Activated gamma-delta T cell treated with anti-CD3 and anti-CD28 coated beads, Interleukin-2, amount 50 U/mL, for 16 hours (primary cell): ENCODE data around the gene CTDNEP1.

ENCODE experiments used
- DNase-seq: peaks from one replicate; pipeline ENCODE4 v3.0.0-alpha.2; 2020; ENCODE audit warnings: low read depth

The CTDNEP1 gene

DNA sequence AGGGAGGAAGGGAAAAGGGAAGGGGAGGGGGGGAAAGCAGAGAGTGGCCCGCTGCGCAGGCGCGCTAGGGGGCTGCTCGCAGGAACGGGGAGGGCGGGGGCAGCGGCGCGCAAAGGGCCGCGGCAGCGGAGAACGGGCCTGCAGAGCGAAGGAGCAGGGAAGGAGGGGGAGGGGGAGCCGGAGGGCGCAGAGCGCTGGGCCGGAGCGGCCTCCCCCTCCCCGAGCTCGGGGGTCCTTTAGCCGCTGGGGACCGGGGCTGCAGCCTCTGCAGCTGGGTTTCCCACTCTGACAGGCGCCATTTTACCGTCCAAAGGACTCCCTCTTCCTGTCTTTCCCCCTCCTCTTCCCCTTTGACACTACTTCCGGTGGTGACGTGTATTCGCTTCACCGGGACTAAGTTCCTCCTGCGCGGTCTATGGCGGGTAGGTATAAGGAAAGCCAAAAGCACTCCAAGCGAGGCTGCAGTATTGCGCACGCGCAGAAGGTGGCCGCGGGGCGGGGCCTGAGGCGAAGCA is at the start of gene CTDNEP1:
Gene CTDNEP1 (minus strand): TSS at position 74 of the 515 bp plus-strand sequence. CDS start 438 bp downstream, outside the sequence.
- DNase-seq, result peak; percentile 99

DNA sequence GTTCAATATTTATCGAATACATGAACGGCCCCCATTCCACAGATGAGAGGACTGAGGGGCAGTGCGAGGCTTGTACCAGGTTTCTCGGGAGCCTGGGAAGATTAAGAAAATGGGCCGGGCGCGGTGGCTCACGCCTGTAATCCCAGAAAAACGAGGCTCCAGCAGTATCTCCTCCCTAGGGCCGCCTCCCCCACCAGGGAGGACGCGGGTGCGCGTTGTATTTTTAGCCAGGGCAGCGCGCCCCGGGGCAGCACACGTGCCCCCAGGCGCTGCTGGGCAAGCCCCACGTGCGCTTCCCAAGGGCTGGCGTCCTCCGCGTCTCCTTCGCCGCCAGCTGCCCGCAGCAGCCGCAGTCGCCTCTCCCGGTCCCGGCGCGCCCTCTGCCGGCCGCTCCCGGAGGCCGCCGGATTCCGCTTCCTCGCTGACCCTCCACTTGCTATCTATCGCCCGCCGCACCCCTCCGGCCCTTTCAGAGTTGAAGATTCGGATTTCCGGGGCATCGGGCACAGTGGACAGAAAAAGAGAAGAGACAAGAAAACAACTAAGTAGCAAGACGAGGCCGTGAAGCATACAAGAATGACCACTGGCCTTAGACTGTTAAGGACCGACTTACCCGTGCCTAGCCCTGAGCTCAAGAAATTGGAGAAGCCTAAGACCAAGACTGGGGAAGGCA is 44.8 kb upstream of the CTDNEP1 start:
- DNase-seq, result peak; percentile 45

DNA sequence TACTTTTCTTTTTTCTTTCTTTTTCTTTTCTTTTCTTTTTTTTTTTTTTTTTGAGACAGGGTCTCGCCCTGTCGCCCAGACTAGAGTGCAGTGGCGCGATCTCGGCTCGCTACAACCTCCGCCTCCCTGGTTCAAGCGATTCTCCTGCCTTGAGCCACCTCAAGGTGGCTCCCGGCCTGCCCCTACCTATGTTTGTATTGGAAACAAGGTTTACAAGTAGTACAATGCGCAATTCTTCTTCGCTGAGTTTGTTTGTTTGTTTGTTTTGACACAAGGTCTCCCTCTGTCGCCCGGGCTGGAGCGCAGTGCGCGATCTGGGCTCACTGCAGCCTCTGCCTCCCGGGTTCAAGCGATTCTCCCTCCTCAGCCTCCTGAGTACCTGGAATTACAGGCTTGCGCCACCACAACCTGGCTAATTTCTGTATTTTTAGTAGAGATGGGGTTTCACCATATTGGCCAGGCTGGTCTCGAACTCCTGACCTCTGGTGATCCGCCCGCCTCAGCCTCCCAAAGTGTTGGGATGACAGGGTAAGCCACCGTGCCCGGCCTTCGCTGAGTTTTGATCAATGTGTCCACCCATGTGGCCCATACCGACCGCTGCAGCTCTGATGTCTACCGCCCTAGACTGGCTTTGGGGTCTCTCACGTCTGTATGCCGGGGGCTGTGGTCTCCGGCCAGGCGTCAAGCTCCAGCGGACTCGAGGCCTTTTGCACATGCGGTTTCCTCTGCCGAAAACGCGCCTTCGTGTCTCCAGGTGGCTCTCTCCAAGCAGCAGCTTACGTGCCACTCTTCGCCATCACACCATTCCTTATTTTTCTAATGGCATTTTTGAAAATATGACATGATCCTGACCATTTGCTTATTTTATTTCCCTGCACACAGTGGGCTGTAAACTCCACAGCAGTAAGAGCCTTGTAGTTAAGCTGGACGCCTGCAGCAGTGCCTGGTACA is 44.0 kb upstream of the CTDNEP1 start:
- no peak for DNase-seq

DNA sequence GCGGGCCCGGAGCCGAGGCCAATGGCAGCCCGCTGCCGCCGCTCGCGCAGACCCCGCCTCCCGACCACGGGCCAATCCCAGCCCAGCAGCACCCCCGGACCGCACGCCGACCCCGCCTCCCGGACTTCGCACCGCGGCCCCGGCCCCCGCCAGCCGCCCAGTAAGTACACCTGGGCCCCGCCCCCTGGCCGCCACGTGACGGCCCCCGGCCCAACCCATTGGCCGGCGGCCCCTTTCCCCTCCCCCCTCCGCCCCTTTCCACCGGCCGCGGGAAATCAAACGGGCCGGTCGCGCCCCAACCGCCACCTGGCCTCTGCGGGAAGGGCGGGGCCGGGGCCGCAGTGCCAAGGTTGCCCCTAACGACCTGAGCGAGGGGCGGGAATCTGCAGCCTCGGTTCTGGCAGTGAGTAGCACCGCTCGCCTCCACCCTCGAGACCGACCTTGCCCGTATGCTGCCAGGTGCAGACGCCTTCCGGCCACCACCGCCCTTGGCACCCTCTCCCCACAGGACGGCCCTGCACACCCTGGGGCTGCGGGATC is 43.1 kb upstream of the CTDNEP1 start, which contains the start of gene YBX2:
Gene YBX2 (minus strand): TSS at position 26 of the 540 bp plus-strand sequence. CDS start 139 bp downstream, outside the sequence.
- peak; percentile 56 for DNase-seq

DNA sequence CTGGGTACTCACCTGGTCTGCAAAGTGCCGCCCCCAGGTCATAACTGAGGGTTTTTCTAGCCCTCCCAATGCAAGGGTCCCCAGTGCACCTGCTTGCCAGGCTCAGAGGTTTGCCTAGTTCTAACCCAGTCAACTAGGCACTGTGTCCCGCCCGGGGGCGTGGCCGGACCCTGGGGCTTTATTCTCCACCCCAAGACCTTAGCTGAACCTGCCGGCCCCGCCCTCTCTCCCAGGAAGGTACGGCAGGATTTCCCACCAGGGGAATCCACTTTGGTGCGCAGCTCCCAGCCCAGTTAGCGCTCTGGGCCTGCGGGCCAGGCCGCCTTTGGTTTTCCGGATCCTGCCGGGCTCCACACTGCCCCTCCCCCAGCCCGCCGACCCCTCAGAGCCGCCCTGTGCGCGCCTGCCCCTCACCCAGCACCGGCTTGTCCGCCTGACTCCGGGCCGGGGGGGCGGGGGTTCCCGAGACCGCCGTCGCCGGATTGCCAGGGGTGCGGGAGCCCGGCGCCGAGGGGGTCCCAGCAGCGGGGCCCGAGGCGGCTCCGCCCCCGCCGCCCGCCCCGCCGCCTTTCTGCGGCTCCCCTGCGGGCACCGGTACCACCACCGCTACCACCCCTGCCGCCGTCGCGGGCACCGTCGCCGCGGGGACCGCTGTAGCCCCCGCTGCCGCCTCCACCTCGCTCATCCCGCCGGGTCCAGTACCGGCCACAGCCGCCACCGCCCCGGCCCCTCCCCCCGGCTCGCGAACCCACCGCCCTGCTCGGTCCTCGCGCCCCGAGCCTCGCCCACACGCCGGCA is 42.5 kb upstream of the CTDNEP1 start:
- no peak for DNase-seq

DNA sequence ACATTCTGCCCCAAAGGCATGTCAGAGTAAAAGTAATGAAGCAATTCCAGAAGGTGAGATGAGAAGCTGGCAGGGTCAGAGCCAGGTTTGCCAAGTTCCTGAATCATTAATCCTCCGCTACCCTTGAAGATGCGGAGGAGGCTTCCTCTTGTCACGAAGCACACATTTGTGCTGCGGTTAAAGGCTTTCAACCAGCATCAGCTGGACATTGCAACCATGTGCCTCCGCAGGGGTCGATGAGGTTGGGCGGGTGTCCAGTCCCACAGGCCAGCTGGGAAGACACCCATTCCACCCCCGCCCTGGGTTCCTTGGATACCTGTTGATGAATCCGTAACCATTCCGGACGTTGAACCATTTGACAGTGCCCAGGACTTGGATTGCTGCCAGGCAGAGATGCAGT is 41.6 kb upstream of the CTDNEP1 start:
- no peak for DNase-seq

DNA sequence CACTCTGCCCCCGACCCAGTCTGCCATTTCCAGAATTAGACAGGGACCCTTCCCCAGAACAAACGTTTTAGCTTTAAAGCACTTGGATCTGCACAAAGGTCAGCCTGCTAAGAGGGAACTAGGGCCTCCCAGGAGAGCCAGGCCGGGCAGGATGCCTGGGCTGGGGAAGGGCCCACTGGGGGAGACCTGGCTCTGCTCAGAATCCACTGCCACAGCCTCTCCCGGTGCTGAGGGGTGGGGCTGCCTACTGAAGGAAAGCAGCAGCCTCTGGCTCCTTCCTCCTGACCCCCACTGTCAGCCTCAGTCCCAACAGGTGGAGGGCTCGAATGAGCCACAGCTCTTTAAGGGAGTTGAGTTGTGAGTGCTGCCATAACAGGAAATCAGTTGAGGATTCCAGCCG is 41.2 kb upstream of the CTDNEP1 start:
- DNase-seq, result no peak

DNA sequence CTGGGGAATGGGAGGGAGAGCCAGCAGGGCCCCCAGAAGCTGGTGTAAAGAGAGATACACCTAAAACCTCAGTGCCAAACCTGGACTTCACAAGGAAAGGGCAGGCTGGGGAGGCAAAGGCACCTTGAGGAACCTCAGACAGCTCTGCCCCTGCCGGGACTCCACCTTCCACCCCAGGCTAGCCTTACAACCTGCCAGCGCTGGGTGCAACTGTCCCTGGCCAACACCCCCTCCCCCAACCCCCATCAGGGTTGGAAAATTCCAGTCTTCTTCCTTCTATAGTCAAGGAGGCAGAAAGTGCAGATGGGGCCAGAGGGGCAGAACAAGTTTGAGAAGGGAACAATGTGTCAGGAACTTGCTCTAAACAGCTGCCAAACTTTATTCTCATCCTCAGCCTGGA is 40.7 kb upstream of the CTDNEP1 start:
- DNase-seq, result no peak

DNA sequence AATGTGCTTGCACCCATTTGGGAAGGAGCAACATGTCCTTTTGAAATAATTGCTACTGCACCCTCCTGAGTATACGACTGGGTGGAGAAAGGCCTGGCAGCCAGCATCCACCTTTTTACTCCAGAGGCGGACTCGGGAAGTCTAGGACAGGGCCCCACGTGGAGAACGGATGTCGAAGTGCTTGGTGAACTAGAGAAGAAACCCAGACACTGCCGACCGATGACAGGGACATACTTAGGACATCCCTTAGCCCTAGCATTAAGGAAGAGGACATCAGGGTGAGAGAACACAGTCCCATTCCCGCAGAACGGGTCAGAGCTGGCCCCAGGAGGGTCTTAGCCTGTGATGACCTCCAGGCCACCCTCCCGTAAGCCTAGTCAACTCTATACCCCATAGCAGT is 39.2 kb upstream of the CTDNEP1 start:
- DNase-seq, result no peak

DNA sequence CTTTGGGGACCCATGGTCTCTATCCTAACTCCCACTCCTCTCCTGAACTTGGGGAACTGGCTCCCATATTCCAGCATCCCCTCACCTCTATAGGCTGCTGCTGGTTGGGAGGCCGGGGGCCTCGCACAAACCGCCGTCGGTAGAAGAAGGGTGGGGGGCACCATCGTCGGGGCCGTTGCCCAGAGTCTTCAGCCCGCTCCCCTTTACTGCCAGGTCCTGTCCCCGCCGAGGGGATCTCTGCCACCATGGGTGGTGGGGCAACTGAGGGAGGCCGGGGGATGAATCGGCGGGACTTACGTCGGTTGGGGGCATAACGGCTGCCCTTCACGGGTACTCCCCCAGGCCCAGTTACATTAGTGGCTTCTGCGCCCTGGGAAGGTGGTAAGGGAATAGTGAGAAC is 38.6 kb upstream of the CTDNEP1 start:
- DNase-seq, result no peak

DNA sequence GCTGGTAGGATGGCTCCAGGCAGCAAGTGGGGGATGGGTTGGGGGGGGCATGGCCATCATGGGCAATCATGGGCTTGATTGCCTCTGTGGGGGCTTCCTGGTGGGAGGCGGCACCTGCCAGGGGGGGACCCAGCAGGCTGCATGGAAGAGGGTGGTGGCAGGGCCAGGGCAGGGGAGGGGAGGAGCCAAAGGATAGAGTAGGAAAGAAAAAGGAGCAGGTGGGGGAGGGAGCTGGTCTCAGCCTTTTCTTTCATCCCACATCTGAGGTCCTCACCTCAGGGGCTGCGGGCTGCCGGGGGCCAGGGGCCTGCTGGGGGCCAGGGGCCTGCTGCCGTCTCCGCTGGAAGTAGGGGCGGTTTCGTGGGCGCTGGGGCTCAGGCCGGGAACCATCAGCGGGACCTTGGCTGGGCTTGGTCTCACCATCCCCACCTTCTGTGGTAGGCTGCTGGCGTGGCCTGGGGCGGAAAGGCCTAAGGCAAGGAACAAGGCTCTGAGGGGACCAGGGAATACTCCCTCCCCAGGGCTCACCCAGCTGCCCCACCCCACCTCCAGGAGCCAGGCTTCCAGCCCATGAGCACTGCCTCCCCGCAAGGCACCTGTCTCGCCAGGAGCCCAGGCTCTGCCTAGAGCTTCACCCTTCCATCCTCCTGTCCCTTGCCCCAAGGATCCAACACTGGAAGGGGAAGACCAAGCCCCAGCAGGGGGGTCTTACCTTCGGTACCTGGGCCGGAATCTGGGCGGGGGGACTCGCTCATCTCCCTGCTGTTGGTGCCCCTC is 37.9 kb upstream of the CTDNEP1 start:
- no peak for DNase-seq

DNA sequence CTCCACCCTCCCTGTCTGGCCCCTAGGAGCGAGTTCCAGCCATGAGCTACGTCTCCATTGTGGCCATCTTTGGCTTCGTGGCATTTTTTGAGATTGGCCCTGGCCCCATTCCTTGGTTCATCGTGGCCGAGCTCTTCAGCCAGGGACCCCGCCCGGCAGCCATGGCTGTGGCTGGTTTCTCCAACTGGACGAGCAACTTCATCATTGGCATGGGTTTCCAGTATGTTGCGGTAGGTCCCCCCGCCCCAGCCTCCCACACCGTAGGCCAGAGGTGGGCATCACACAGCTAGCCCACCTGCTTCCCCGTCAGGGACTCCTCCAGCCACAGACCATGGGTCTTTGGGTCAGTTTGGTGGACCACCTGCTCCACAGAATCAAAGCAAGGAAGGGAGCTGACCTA is 34.1 kb upstream of the CTDNEP1 start:
- DNase-seq, result no peak

DNA sequence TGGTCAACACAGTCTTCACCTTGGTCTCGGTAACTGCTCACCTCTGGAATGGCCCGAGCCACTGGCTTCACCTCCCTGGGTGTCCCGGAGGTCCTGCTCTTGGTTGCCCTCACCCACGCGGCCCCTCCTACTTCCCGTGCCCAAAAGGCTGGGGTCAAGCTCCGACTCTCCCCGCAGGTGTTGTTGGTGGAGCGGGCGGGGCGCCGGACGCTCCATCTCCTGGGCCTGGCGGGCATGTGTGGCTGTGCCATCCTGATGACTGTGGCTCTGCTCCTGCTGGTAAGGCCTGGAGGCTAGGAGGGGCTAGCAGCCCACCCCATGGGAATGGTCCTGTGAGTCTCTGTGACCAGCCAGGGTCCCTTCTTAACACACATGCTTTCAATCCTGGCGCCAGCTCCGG is 33.4 kb upstream of the CTDNEP1 start:
- DNase-seq, result no peak

DNA sequence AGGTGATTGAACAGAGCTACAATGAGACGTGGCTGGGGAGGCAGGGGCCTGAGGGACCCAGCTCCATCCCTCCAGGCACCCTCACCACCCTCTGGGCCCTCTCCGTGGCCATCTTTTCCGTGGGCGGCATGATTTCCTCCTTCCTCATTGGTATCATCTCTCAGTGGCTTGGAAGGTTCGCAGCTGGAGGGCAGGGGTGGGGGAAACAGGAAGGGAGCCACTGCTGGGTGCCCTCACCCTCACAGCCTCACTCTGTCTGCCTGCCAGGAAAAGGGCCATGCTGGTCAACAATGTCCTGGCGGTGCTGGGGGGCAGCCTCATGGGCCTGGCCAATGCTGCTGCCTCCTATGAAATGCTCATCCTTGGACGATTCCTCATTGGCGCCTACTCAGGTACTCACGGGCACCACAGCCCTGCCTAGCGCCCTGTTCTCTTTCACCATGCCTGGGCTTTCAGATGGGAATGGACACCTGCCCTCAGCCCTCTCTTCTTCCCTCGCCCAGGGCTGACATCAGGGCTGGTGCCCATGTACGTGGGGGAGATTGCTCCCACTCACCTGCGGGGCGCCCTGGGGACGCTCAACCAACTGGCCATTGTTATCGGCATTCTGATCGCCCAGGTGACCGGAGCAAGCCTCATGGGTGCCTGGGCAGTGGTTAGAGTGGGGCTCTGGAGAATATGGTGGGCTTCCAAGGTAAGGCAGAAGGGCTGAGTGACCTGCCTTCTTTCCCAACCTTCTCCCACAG is 32.1 kb upstream of the CTDNEP1 start:
- DNase-seq, result no peak

DNA sequence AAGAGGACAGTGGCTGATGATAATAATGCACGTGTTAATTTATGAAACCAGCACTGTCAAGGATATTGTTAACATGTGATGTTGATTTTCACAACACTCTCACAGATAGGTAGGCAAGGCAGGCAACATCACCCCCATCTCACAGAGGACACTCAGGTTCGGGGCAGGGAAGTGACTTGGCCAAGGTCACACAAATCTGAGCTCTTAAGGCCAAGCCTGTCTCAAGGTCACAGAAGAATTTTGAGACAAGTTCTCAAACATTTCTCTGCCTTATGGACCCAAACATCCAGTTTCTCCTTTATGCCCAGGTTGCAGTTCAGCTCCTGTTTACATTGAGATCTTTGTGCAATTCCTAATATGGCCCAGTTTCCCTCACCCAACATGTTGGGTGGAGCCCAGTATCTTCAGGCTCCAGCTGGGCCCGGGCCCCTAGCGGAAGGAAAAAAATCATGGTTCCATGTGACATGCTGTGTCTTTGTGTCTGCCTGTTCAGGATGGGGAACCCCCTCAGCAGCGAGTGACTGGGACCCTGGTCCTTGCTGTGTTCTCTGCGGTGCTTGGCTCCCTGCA is 31.3 kb upstream of the CTDNEP1 start:
- no peak for DNase-seq

DNA sequence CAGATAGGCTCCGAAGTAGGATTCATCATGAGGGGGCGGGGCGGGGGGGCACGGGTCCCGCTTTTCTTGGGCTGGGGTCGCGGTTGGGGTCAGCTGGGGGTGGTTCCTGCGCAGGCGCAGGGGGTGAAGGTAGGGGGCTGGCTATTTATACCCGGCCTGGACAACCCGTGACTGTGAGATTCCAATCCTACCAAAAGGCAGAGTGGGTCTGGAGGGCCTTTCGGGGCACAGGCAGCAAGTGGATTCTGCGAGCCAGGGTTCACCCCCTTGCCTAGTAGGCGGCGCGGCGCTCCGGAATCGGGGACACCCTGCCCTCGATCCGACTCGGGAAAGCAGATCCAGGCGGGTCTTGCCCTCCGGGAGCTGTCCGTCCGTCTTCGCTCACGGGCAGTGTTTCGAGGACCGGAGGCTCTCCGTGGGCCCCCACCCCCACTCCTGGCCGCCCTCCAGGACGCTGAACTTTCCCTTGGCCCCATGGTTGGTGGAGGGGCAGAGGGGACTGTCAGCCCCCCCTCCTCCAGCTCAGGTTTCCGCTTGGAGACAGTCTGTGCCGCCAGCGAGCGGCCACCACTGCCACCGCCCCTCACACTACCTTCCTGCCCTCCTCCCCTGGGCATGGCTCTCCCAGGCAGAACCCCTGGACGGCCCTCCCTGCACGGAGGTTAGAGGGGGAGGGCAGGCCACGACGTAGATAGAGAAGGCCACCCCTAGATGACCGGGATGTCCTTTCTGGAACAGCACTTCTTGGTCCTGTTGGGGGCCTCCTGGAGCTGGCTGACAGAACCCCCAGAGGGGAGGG is 30.6 kb upstream of the CTDNEP1 start:
- DNase-seq, result no peak

DNA sequence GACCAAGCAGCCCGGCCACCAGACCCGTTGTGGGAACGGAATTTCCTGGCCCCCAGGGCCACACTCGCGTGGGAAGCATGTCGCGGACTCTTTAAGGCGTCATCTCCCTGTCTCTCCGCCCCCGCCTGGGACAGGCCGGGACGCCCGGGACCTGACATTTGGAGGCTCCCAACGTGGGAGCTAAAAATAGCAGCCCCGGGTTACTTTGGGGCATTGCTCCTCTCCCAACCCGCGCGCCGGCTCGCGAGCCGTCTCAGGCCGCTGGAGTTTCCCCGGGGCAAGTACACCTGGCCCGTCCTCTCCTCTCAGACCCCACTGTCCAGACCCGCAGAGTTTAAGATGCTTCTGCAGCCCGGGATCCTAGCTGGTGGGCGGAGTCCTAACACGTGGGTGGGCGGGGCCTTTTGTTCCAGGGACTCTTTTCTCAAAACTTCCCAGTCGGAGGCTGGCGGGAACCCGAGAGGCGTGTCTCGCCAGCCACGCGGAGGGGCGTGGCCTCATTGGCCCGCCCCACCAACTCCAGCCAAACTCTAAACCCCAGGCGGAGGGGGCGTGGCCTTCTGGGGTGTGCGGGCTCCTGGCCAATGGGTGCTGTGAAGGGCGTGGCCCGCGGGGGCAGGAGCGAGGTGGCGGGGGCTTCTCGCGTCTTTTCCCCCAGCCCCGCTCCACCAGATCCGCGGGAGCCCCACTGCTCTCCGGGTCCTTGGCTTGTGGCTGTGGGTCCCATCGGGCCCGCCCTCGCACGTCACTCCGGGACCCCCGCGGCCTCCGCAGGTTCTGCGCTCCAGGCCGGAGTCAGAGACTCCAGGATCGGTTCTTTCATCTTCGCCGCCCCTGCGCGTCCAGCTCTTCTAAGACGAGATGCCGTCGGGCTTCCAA is 29.8 kb upstream of the CTDNEP1 start, which contains the start of gene SLC2A4:
Gene SLC2A4 (plus strand): TSS at position 645 of the 879 bp plus-strand sequence. CDS start 217 bp downstream, at position 862.
- peak; percentile 65 for DNase-seq

DNA sequence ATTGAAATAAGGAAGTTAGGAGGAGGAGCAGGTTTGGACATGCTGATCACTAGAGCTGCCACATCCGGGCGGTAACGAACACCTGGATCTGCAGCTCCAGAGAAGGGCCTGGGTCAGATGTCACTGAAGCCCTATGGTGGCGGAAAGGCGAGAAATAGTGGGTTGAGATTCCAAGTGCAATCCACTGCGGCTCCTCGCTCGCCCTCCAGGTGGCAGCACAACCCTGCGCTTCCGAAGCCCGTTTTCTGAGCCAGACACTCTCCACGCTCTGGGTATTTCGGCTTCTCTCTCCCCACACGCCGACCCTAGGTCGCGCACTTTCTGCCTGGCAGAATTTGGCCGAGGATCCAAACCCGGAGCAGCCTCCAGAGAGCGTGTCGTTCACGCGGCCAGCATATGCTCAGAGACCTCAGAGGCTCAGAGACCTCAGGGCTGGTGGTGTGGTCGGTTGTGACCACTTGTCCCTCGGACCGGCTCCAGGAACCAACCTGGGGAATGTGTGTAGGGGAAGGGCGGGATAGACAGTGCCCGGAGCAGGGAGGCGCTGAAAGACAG is 29.1 kb upstream of the CTDNEP1 start:
- peak; percentile 78 for DNase-seq
